Breast epithelium (tissue), 4 donors: ENCODE data around the gene PIGQ. TPM values are rescaled to one million over a fixed set of nuclear protein-coding genes. Genes with fewer than 3 reads are reported as not detected.

Source experiments
- DNase-seq, 2 donors: peaks; one replicate each; pipeline ENCODE4 v3.0.0-alpha.2; 2019; ENCODE audit warnings: low spot score in 2 of 2
- H3K27ac ChIP-seq, 2 donors: fragments of 200-600 bp; sonication (generic) in 1 of 2; one replicate each; pipeline ENCODE4 v1.5.1; 2016 to 2019; ENCODE audit warnings: mild to moderate bottlenecking in 1 of 2
- H3K27me3 ChIP-seq, 2 donors: fragments of 200-600 bp; sonication (generic) in 1 of 2; one replicate each; pipeline versions ENCODE4 v1.5.1 to v1.6.0; 2017 to 2019; ENCODE audit warnings: control low read depth in 1 of 2, mild to moderate bottlenecking in 1 of 2
- H3K36me3 ChIP-seq: fragments of 200-600 bp; one replicate; pipeline ENCODE4 v1.5.1; 2019
- H3K4me1 ChIP-seq, 2 donors: fragments of 200-600 bp; sonication (generic); one replicate each; pipeline ENCODE4 v1.5.1; 2016 to 2019; ENCODE audit warnings: control low read depth in 1 of 2
- H3K4me3 ChIP-seq, 3 donors: fragments of 200-600 bp; sonication (generic); 1 replicate in 2 of 3; 2 replicates in 1 of 3; pipeline ENCODE4 v1.5.1; 2016 to 2019; ENCODE audit warnings: mild to moderate bottlenecking in 3 of 3, moderate library complexity in 2 of 3
- H3K9me3 ChIP-seq, 2 donors: fragments of 200-600 bp; sonication (generic) in 1 of 2; one replicate each; pipeline ENCODE4 v1.5.1; 2016 to 2019; ENCODE audit warnings: control low read depth in 1 of 2
- CTCF ChIP-seq, 3 donors: fragments of 450-650 bp; IDR thresholded peaks; one replicate each; pipeline ENCODE4 v1.5.1; 2016 to 2017; ENCODE audit warnings: antibody characterized with exemption in 3 of 3, mild to moderate bottlenecking in 3 of 3, moderate library complexity in 3 of 3
- POLR2A ChIP-seq: fragments of 450-650 bp; IDR thresholded peaks from one replicate; pipeline ENCODE4 v1.6.1; 2016; ENCODE audit warnings: antibody characterized with exemption, mild to moderate bottlenecking, moderate library complexity
- POLR2AphosphoS5 ChIP-seq, 3 donors: sonication (generic); formaldehyde crosslinking; IDR thresholded peaks; one replicate each; pipeline ENCODE4 v1.6.1; 2017; ENCODE audit warnings: antibody characterized with exemption in 3 of 3
- intact Hi-C: fragments of 100-400 bp; cut with DNase I; formaldehyde crosslinking; loops from one replicate; pipeline ENCODE4 v1.15.1; 2023; ENCODE audit warnings: low total_unique reads
- total RNA-seq, 3 donors: library from RNA; depleted of rRNA; stranded (reverse); fragments of >200 nt; gene quantifications; one replicate each; pipeline ENCODE4 v1.1.0, GENCODE V29; 2016

PIGQ gene
- total RNA-seq, 3 donors from 2014 or later = 22.2 to 36.1 (median 31.9) TPM

GRCh38 chr16:557463-558297 is 12.1 kb upstream of the PIGQ start:
- Histone ChIP-seq H3K4me3 (no peak overlapping the region), H3K4me1 (peaks cover 0 to 3% of the 10 kb centered on the region in 2 donors), H3K27ac (no peak overlapping the region), H3K9me3 (no peaks in the 10 kb centered on the region), H3K36me3 (peaks cover under 1% of the 10 kb centered on the region), H3K27me3 (peaks cover 5 to 36% of the 10 kb centered on the region in 2 donors)
- intact Hi-C loops = no loop called here
- DNase-seq = no peak
- TF ChIP-seq CTCF (IDR thresholded peaks at IDR 0.05) (no peak), POLR2AphosphoS5 (IDR thresholded peaks at IDR 0.05) (no peak), POLR2A (no peak)

GRCh38 chr16:558298-559020 is 11.3 kb upstream of the PIGQ start:
- DNase-seq = no peak
- Histone ChIP-seq H3K4me3 (no peak overlapping the region), H3K9me3 (no peaks in the 10 kb centered on the region), H3K27me3 (peaks cover 5 to 37% of the 10 kb centered on the region in 2 donors), H3K36me3 (no peaks in the 10 kb centered on the region), H3K4me1 (peaks cover 0 to 3% of the 10 kb centered on the region in 2 donors), H3K27ac (no peak overlapping the region)
- TF ChIP-seq POLR2A (no peak), POLR2AphosphoS5 (IDR thresholded peaks at IDR 0.05) (no peak), CTCF (IDR thresholded peaks at IDR 0.05) (no peak)
- intact Hi-C loops = no loop called here

- peaks cover 5 to 41% of the 10 kb centered on the region in 2 donors for H3K27me3 ChIP-seq
- peaks cover 0 to 3% of the 10 kb centered on the region in 2 donors for H3K4me1 ChIP-seq
- DNase-seq = no peak
- no peak overlapping the region for H3K27ac ChIP-seq
- H3K4me3 ChIP-seq = no peak overlapping the region
- no peak for TF ChIP-seq POLR2A
- TF ChIP-seq POLR2AphosphoS5 (IDR thresholded peaks at IDR 0.05) = no peak
- TF ChIP-seq CTCF (IDR thresholded peaks at IDR 0.05) = no peak
- no peaks in the 10 kb centered on the region for H3K36me3 ChIP-seq
- H3K9me3 ChIP-seq = no peaks in the 10 kb centered on the region
- intact Hi-C loops = no loop called here
Measured at GRCh38 chr16:559021-559380, 10.8 kb upstream of the PIGQ start.

- H3K4me1 ChIP-seq = peaks cover 0 to 3% of the 10 kb centered on the region in 2 donors
- peak overlapping the region in 1 of 3 donors; percentile 60 for H3K4me3 ChIP-seq
- no peak overlapping the region for H3K27ac ChIP-seq
- H3K36me3 ChIP-seq = no peaks in the 10 kb centered on the region
- TF ChIP-seq CTCF (IDR thresholded peaks at IDR 0.05) = no peak
- TF ChIP-seq POLR2AphosphoS5 (IDR thresholded peaks at IDR 0.05) = no peak
- TF ChIP-seq POLR2A = no peak
- H3K27me3 ChIP-seq = peaks cover 5 to 41% of the 10 kb centered on the region in 2 donors
- intact Hi-C loops = no loop called here
- no peaks in the 10 kb centered on the region for H3K9me3 ChIP-seq
- no peak for DNase-seq
Measured at GRCh38 chr16:559411-560203, 10.2 kb upstream of the PIGQ start.
